H1 (cell line): Measurements from ENCODE around the gene FKBP1A. TPM values are rescaled to one million over a fixed set of nuclear protein-coding genes. Genes with fewer than 3 reads are reported as not detected.

Experiments used
- CEBPB ChIP-seq: IDR thresholded peaks from 2 replicates; pipeline ENCODE4 v1.6.1; 2012; ENCODE audit warnings: low read depth, low read length
- CHD2 ChIP-seq: IDR thresholded peaks from 2 replicates; pipeline ENCODE4 v1.6.1; 2012; ENCODE audit warnings: low read length, improper control_type of control experiment
- E2F6 ChIP-seq: IDR thresholded peaks from 2 replicates; pipeline ENCODE4 v1.6.1; 2012; ENCODE audit warnings: inconsistent platforms
- FOSL1 ChIP-seq: IDR thresholded peaks from 2 replicates; pipeline ENCODE4 v1.6.1; 2011; ENCODE audit warnings: mild to moderate bottlenecking, low read depth, low read length, moderate library complexity; ENCODE audit not compliant: insufficient read depth
- GABPA ChIP-seq: IDR thresholded peaks from 2 replicates; pipeline ENCODE4 v1.6.1; 2011; ENCODE audit warnings: mild to moderate bottlenecking, low read length, moderate library complexity, borderline replicate concordance; ENCODE audit not compliant: insufficient read depth
- KDM4A ChIP-seq: IDR thresholded peaks from one replicate; pipeline ENCODE4 v1.7.1; 2012; ENCODE audit warnings: low read depth, mild to moderate bottlenecking, moderate library complexity, low read length, inconsistent platforms; ENCODE audit not compliant: severe bottlenecking
- MAFK ChIP-seq: IDR thresholded peaks from 2 replicates; pipeline ENCODE4 v1.6.1; 2012; ENCODE audit warnings: low read depth, mild to moderate bottlenecking, improper control_type of control experiment, low read length
- MAX ChIP-seq: IDR thresholded peaks from 2 replicates; pipeline ENCODE4 v1.6.1; 2012; ENCODE audit warnings: inconsistent platforms
- NRF1 ChIP-seq: IDR thresholded peaks from 2 replicates; pipeline ENCODE4 v1.6.1; 2011; ENCODE audit warnings: mild to moderate bottlenecking, low read depth, low read length, improper control_type of control experiment
- PHF8 ChIP-seq: fragments of 200-600 bp; sonication (generic); conservative IDR thresholded peaks from 2 replicates; pipeline ENCODE4 v1.7.1; 2012; ENCODE audit warnings: low read depth, mild to moderate bottlenecking, inconsistent platforms, low read length, moderate library complexity
- POLR2A ChIP-seq, 2 experiments: IDR thresholded peaks; 1 replicate in 1 of 2; 2 replicates in 1 of 2; pipeline ENCODE4 v1.6.1; 2011; ENCODE audit warnings: low read depth in 2 of 2, low read length in 2 of 2, mild to moderate bottlenecking in 2 of 2; ENCODE audit errors: control extremely low read depth in 1 of 2
- SAP30 ChIP-seq: fragments of 300-600 bp; sonication (generic); IDR thresholded peaks from 2 replicates; pipeline ENCODE4 v1.7.1; 2012; ENCODE audit warnings: low read length, moderate library complexity, mild to moderate bottlenecking, inconsistent platforms; ENCODE audit not compliant: insufficient read depth, insufficient replicate concordance
- SIN3A ChIP-seq, 2 experiments: IDR thresholded peaks in 1 of 2; conservative IDR thresholded peaks in 1 of 2; 2 replicates each; pipeline ENCODE4 v1.6.1; 2011 to 2012; ENCODE audit warnings: low read length in 2 of 2, improper control_type of control experiment in 1 of 2, low read depth in 1 of 2, mild to moderate bottlenecking in 1 of 2
- SIRT6 ChIP-seq: IDR thresholded peaks from one replicate; pipeline ENCODE4 v1.7.1; 2012; ENCODE audit warnings: low read length, inconsistent platforms
- TAF1 ChIP-seq: IDR thresholded peaks from 2 replicates; pipeline ENCODE4 v1.6.1; 2011; ENCODE audit warnings: mild to moderate bottlenecking, low read depth, low read length
- TBP ChIP-seq: IDR thresholded peaks from 2 replicates; pipeline ENCODE4 v1.6.1; 2011; ENCODE audit warnings: low read depth, low read length, improper control_type of control experiment
- USF2 ChIP-seq: IDR thresholded peaks from 2 replicates; pipeline ENCODE4 v1.6.1; 2011; ENCODE audit warnings: low read length, improper control_type of control experiment
- YY1 ChIP-seq: IDR thresholded peaks from 2 replicates; pipeline ENCODE4 v1.6.1; 2011; ENCODE audit warnings: low read depth, mild to moderate bottlenecking, low read length
- ZNF274 ChIP-seq: IDR thresholded peaks from 2 replicates; pipeline ENCODE4 v1.7.0; 2012; ENCODE audit warnings: low read length, borderline replicate concordance; ENCODE audit errors: extremely low read depth
- polyA plus RNA-seq, 7 experiments: library from polyadenylated mRNA; depleted of rRNA in 3 of 7; stranded (reverse) in 5 of 7; unstranded in 2 of 7; fragments of >200 nt in 5 of 7; fragments of 200-250 nt in 2 of 7; gene quantifications; 1 replicate in 5 of 7; 2 replicates in 1 of 7; 4 replicates in 1 of 7; pipeline versions ENCODE4 v1.2.1 to v1.2.3, GENCODE V29; 2011 to 2013; ENCODE audit warnings: missing spikeins in 2 of 7, mixed read lengths in 2 of 7
- total RNA-seq: library from RNA; stranded (reverse); fragmentation: NEBNext Ultra II Directional; extraction: Animal tissue kit (Norgen Biotek cat#: 25700); gene quantifications from 2 replicates; pipeline ENCODE4 v1.2.1, GENCODE V29; 2021
- TF ChIP-seq, protein P1 (sequence below): IDR thresholded peaks from 2 replicates; pipeline ENCODE4 v1.6.1; 2012; ENCODE audit warnings: low read length, inconsistent platforms

FKBP1A gene
- total and polyA plus RNA-seq, 2 of the 8 experiments (the other 6 are each of a cell fraction or from before 2014, with no cell fraction given) = 250 to 685 TPM

DNA sequence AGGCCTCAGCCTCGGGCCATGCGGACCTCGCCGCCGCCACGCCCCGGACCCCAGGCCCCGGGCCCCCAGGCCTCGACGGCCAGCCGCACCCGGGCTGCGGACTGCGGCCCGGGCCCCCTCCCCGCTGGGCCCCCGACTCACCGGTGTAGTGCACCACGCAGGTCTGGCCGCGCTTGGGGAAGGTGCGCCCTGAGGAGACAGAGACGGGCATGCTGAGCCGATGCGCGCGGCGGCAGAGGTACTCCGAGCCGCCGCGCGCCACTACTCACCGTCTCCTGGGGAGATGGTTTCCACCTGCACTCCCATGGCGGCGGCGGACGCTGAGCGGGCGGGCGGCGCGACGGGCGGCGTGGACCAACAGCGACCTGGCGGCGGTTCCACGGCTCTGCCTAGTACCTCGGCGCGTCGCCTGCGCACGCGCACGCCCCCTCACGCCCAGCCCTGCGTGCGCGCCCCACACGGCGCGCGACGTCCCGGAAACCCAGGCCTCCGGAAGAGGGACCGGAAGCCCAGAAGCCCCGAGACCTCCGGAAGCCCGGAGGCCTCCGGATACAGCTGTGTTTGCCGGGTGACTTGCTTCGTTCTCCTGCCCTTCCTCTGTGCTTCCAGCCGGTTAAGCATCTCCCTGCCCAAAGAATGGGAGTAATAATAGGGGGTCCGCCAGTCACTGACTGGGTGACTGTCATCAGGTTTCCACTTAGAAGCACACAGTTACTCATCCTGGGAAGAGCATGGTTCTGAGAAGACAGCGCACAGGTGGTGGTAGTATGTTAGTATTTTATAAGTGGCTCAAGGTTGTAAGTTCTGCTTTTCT lies at the start of gene FKBP1A (continued):
- no peak for TF ChIP-seq SIRT6
- TF ChIP-seq FOSL1 = no peak
- no peak for TF ChIP-seq MAFK
- 0 out of 2 replicates have a peak, but pooled peaks have one; percentile 11 for TF ChIP-seq E2F6
- no peak for TF ChIP-seq USF2
- no peak for TF ChIP-seq CHD2
- TF ChIP-seq YY1 = peak; percentile 64
- peak; percentile 62 for TF ChIP-seq NRF1
- peak in 1 of 2 experiments; percentile 36; a peak in 2 of 3 replicates for TF ChIP-seq POLR2A (IDR thresholded peaks at IDR 0.05; ENCODE audit: control extremely low read depth in 1 of 2, low read depth in 2 of 2, low read length in 2 of 2)
- TF ChIP-seq SIN3A (conservative IDR thresholded peaks at IDR 0.05 in 1 of 2, IDR thresholded peaks at IDR 0.05 in 1 of 2; ENCODE audit: low read depth in 1 of 2, low read length in 2 of 2) = peak; percentile 80 to 87; a peak in 3 of 4 replicates
- no peak for TF ChIP-seq CEBPB
- TF ChIP-seq TBP = 0 out of 2 replicates have a peak, but pooled peaks have one; percentile 16
- TF ChIP-seq SAP30 = peak; percentile 94
- TF ChIP-seq, protein P1, sequence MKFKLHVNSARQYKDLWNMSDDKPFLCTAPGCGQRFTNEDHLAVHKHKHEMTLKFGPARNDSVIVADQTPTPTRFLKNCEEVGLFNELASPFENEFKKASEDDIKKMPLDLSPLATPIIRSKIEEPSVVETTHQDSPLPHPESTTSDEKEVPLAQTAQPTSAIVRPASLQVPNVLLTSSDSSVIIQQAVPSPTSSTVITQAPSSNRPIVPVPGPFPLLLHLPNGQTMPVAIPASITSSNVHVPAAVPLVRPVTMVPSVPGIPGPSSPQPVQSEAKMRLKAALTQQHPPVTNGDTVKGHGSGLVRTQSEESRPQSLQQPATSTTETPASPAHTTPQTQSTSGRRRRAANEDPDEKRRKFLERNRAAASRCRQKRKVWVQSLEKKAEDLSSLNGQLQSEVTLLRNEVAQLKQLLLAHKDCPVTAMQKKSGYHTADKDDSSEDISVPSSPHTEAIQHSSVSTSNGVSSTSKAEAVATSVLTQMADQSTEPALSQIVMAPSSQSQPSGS = no peak
- TF ChIP-seq PHF8 = peak; percentile 57
- TF ChIP-seq MAX = peak; percentile 60; the same call in 1 of the 2 replicates
- TF ChIP-seq GABPA = peak; percentile 85; the same call in 1 of the 2 replicates
- TF ChIP-seq KDM4A = peak; percentile 76
- TF ChIP-seq ZNF274 = no peak
- peak; percentile 47; the same call in 1 of the 2 replicates for TF ChIP-seq TAF1
